A549 (cell line): ENCODE measurements around the gene PIP5KL1.

Experiments used
- CHD2 ChIP-seq: fragments of 150-350 bp; IDR thresholded peaks from 2 replicates; pipeline ENCODE4 v1.6.1; 2014; ENCODE audit warnings: low read length; ENCODE audit not compliant: partially characterized antibody
- CTCF ChIP-seq: fragments of >200 bp; sonication (Bioruptor Twin); formaldehyde crosslinking; IDR thresholded peaks from 3 replicates; pipeline ENCODE4 v1.5.1; 2016
- EP300 ChIP-seq, 2 experiments: fragments of >200 bp; sonication (Bioruptor Twin); formaldehyde crosslinking; IDR thresholded peaks; 2 replicates in 1 of 2; 3 replicates in 1 of 2; pipeline ENCODE4 v1.6.1; 2016 to 2017
- HES2 ChIP-seq: fragments of >200 bp; sonication (Bioruptor Twin); formaldehyde crosslinking; IDR thresholded peaks from 2 replicates; pipeline ENCODE4 v1.6.1; 2016
- JUN ChIP-seq, 2 experiments: fragments of >200 bp; sonication (Bioruptor Twin); formaldehyde crosslinking; IDR thresholded peaks; 2 replicates in 1 of 2; 3 replicates in 1 of 2; pipeline ENCODE4 v1.6.1; 2016 to 2017
- KDM1A ChIP-seq: fragments of 200-600 bp; sonication (generic); IDR thresholded peaks from 2 replicates; pipeline ENCODE4 v1.6.1; 2016; ENCODE audit warnings: low read depth, mild to moderate bottlenecking
- NFE2L2 ChIP-seq: fragments of 150-350 bp; conservative IDR thresholded peaks from 2 replicates; pipeline ENCODE4 v1.6.1; 2014; ENCODE audit warnings: low read length
- POLR2A ChIP-seq: IDR thresholded peaks from 2 replicates; pipeline ENCODE4 v1.6.1; 2012; ENCODE audit warnings: mild to moderate bottlenecking, low read length
- REST ChIP-seq: fragments of 200-600 bp; sonication (generic); IDR thresholded peaks from 2 replicates; pipeline ENCODE4 v1.6.1; 2016; ENCODE audit warnings: antibody characterized with exemption, mild to moderate bottlenecking, moderate library complexity
- ZFP36 ChIP-seq: fragments of 450-650 bp; IDR thresholded peaks from 2 replicates; pipeline ENCODE4 v1.6.1; 2014; ENCODE audit warnings: borderline replicate concordance; ENCODE audit not compliant: partially characterized antibody
- TF ChIP-seq, protein P1 (sequence below): fragments of 150-350 bp; IDR thresholded peaks from 2 replicates; pipeline ENCODE4 v1.6.1; 2014; ENCODE audit warnings: low read depth, mild to moderate bottlenecking, low read length

GRCh38 chr9:127930231-127931091 is at the start of gene PIP5KL1:
- TF ChIP-seq, protein P1, sequence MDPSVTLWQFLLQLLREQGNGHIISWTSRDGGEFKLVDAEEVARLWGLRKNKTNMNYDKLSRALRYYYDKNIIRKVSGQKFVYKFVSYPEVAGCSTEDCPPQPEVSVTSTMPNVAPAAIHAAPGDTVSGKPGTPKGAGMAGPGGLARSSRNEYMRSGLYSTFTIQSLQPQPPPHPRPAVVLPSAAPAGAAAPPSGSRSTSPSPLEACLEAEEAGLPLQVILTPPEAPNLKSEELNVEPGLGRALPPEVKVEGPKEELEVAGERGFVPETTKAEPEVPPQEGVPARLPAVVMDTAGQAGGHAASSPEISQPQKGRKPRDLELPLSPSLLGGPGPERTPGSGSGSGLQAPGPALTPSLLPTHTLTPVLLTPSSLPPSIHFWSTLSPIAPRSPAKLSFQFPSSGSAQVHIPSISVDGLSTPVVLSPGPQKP, result no peak
- TF ChIP-seq EP300 (IDR thresholded peaks at IDR 0.05), result no peak
- no peak; the same call in 1 of the 2 replicates for TF ChIP-seq REST
- no peak for TF ChIP-seq NFE2L2
- TF ChIP-seq POLR2A, result peak; percentile 13; the same call in 1 of the 2 replicates
- TF ChIP-seq CHD2, result no peak
- TF ChIP-seq CTCF, result peak; percentile 10; the same call in 1 of the 3 replicates
- no peak for TF ChIP-seq KDM1A
- TF ChIP-seq JUN (IDR thresholded peaks at IDR 0.05), result peak in 1 of 2 experiments; percentile 62; a peak in 1 of 5 replicates
- TF ChIP-seq HES2, result no peak
- no peak for TF ChIP-seq ZFP36
